Activated B cell treated with CpG ODN at 0.5 μM for 24 hours (primary cell): ENCODE measurements around the gene DNM2. TPM values are rescaled to one million over a fixed set of nuclear protein-coding genes. Genes with fewer than 3 reads are reported as not detected.

Experiments
- ATAC-seq: fragments of 200-7000 bp; cut with Tn5 transposase; one replicate; pipeline ENCODE4 v1.10.0; 2021; ENCODE audit warnings: low read depth, mild to moderate bottlenecking, moderate library complexity
- CTCF ChIA-PET: fragments of 350-600 bp; sonication (Branson Sonifier 250); formaldehyde crosslinking; loops from one replicate; lab custom pipeline; 2021; ENCODE audit warnings: antibody characterized with exemption; lab: Charles Lee
- POLR2A ChIA-PET: fragments of 350-600 bp; sonication (Branson Sonifier 250); formaldehyde crosslinking; loops from one replicate; lab custom pipeline; 2021; ENCODE audit warnings: antibody characterized with exemption; lab: Charles Lee
- DNase-seq: peaks from one replicate; pipeline ENCODE4 v3.0.0; 2022
- H3K27ac Mint-ChIP-seq: one replicate; pipeline ENCODE4 v1.8.0; 2020; ENCODE audit warnings: mixed read lengths
- H3K27me3 Mint-ChIP-seq: one replicate; pipeline ENCODE4 v1.8.0; 2021; ENCODE audit warnings: mixed read lengths
- H3K36me3 Mint-ChIP-seq: one replicate; pipeline ENCODE4 v1.8.0; 2021; ENCODE audit warnings: low read depth, mixed read lengths
- H3K4me1 Mint-ChIP-seq: one replicate; pipeline ENCODE4 v1.8.0; 2021; ENCODE audit warnings: mixed read lengths
- H3K4me3 Mint-ChIP-seq: one replicate; pipeline ENCODE4 v1.8.0; 2020; ENCODE audit warnings: mild to moderate bottlenecking, mixed read lengths
- H3K9me3 Mint-ChIP-seq: one replicate; pipeline ENCODE4 v1.8.0; 2020; ENCODE audit warnings: mixed read lengths
- CTCF ChIP-seq: fragments of 200-600 bp; IDR thresholded peaks from one replicate; pipeline ENCODE4 v1.8.0; 2022; ENCODE audit warnings: antibody characterized with exemption, mild to moderate bottlenecking
- intact Hi-C: fragments of 100-400 bp; cut with micrococcal nuclease; formaldehyde crosslinking; loops from one replicate; pipeline ENCODE4 v1.15.1; 2024
- total RNA-seq: library from RNA; stranded (reverse); gene quantifications from 2 replicates; pipeline ENCODE4 v1.2.3, GENCODE V29; 2022

DNM2 gene
- total RNA-seq, 1 donor from 2014 or later, result 257 TPM

GRCh38 chr19:10811391-10812111 is 93.7 kb downstream of the DNM2 start:
- Mint-ChIP-seq H3K4me3 (no peak overlapping the region), H3K9me3 (no peaks in the 10 kb centered on the region), H3K4me1 (no peaks in the 10 kb centered on the region), H3K27ac (no peak overlapping the region), H3K27me3 (no peaks in the 10 kb centered on the region), H3K36me3 (peaks cover 55% of the 10 kb centered on the region)
- POLR2A ChIA-PET, result no interaction called here
- intact Hi-C loops, result no loop called here
- no peak for TF ChIP-seq CTCF
- DNase-seq (no peak), ATAC-seq (no peak)
- CTCF ChIA-PET, result no interaction called here

GRCh38 chr19:10812196-10812595 is 94.3 kb downstream of the DNM2 start:
- Mint-ChIP-seq H3K36me3 (peaks cover 59% of the 10 kb centered on the region), H3K4me3 (no peak overlapping the region), H3K27ac (no peak overlapping the region), H3K4me1 (no peaks in the 10 kb centered on the region), H3K27me3 (no peaks in the 10 kb centered on the region), H3K9me3 (no peaks in the 10 kb centered on the region)
- CTCF ChIA-PET, result no interaction called here
- TF ChIP-seq CTCF, result no peak
- POLR2A ChIA-PET, result no interaction called here
- ATAC-seq (no peak), DNase-seq (no peak)
- intact Hi-C loops, result no loop called here

GRCh38 chr19:10812902-10813404 is 95.1 kb downstream of the DNM2 start:
- no peak for TF ChIP-seq CTCF
- DNase-seq (no peak), ATAC-seq (no peak)
- intact Hi-C loops, result no loop called here
- ChIA-PET CTCF (no interaction called here), POLR2A (no interaction called here)
- Mint-ChIP-seq H3K27me3 (no peaks in the 10 kb centered on the region), H3K36me3 (peaks cover 60% of the 10 kb centered on the region), H3K4me3 (no peak overlapping the region), H3K27ac (no peak overlapping the region), H3K9me3 (no peaks in the 10 kb centered on the region), H3K4me1 (no peaks in the 10 kb centered on the region)

GRCh38 chr19:10815007-10815536 is 97.2 kb downstream of the DNM2 start:
- no peak for DNase-seq
- no peak for ATAC-seq
- Mint-ChIP-seq H3K4me3 (no peak overlapping the region), H3K27ac (peak overlapping the region; percentile 18), H3K36me3 (peaks cover 57% of the 10 kb centered on the region), H3K9me3 (no peaks in the 10 kb centered on the region), H3K27me3 (no peaks in the 10 kb centered on the region), H3K4me1 (no peaks in the 10 kb centered on the region)
- intact Hi-C loops, result no loop called here
- ChIA-PET CTCF (no interaction called here), POLR2A (no interaction called here)
- TF ChIP-seq CTCF, result no peak

- Mint-ChIP-seq H3K9me3 (no peaks in the 10 kb centered on the region), H3K27me3 (no peaks in the 10 kb centered on the region), H3K27ac (no peak overlapping the region), H3K4me1 (no peaks in the 10 kb centered on the region), H3K4me3 (no peak overlapping the region), H3K36me3 (peaks cover 56% of the 10 kb centered on the region)
- intact Hi-C loops, result no loop called here
- DNase-seq, result no peak
- no peak for ATAC-seq
- ChIA-PET CTCF (no interaction called here), POLR2A (no interaction called here)
- TF ChIP-seq CTCF, result no peak
These were observed 98.2 kb downstream of the DNM2 start for GRCh38 chr19:10815969-10816644.
